Thymus (tissue), 11 donors: Measurements from ENCODE around the gene AMH. TPM values are rescaled to one million over a fixed set of nuclear protein-coding genes. Genes with fewer than 3 reads are reported as not detected.

Source experiments
- DNase-seq, 9 donors: peaks; one replicate each; pipeline ENCODE4 v3.0.0-alpha.2; 2013; ENCODE audit warnings: low spot score in 9 of 9, low read depth in 6 of 9, missing footprints in 1 of 9
- H3K27ac ChIP-seq, 2 donors: one replicate each; pipeline ENCODE4 v1.5.1; 2013; ENCODE audit warnings: control low read depth in 1 of 2, low read depth in 1 of 2, low read length in 1 of 2, mild to moderate bottlenecking in 1 of 2, moderate library complexity in 1 of 2
- H3K27me3 ChIP-seq, 2 donors: one replicate each; pipeline ENCODE4 v1.5.1; 2013; ENCODE audit warnings: low read length in 1 of 2; ENCODE audit not compliant: control insufficient read depth in 2 of 2, insufficient read depth in 1 of 2
- H3K36me3 ChIP-seq, 2 donors: one replicate each; pipeline ENCODE4 v1.5.1; 2013; ENCODE audit warnings: low read length in 1 of 2, mild to moderate bottlenecking in 1 of 2, moderate library complexity in 1 of 2; ENCODE audit not compliant: control insufficient read depth in 2 of 2, insufficient read depth in 2 of 2
- H3K4me1 ChIP-seq, 2 donors: one replicate each; pipeline ENCODE4 v1.5.1; 2013; ENCODE audit warnings: low read length in 2 of 2; ENCODE audit not compliant: control insufficient read depth in 2 of 2, insufficient read depth in 2 of 2
- H3K4me3 ChIP-seq, 2 donors: one replicate each; pipeline ENCODE4 v1.5.1; 2013; ENCODE audit warnings: low read length in 2 of 2, control low read depth in 1 of 2, mild to moderate bottlenecking in 1 of 2
- H3K9me3 ChIP-seq, 2 donors: one replicate each; pipeline ENCODE4 v1.5.1; 2013; ENCODE audit warnings: low read length in 1 of 2, mild to moderate bottlenecking in 1 of 2; ENCODE audit not compliant: control insufficient read depth in 2 of 2, insufficient read depth in 1 of 2
- WGBS: extraction: QIAGEN DNeasy Blood & Tissue Kit; methylation state at CpG from one replicate; pipeline ENCODE4 v1.1.7; 2013; 5-methylcytosine and 5-hydroxymethylcytosine counted together
- polyA plus RNA-seq: library from polyadenylated mRNA; stranded (reverse); fragments of 200-250 nt; gene quantifications from one replicate; pipeline ENCODE4 v1.2.3, GENCODE V29; 2013
- total RNA-seq: library from RNA; stranded (reverse); fragments of 120-200 nt; gene quantifications from one replicate; pipeline ENCODE4 v1.2.4, GENCODE V29; 2013
- donor health status: healthy.

The AMH gene
- total and polyA plus RNA-seq, 2 donors: 0.61 to 2.2 TPM

GRCh38 chr19:2216361-2217225 lies 32.5 kb upstream of the AMH start:
- Histone ChIP-seq H3K9me3 (no peaks in the 10 kb centered on the region), H3K36me3 (peaks cover 89 to 95% of the 10 kb centered on the region in 2 donors), H3K4me1 (peaks cover 0 to 26% of the 10 kb centered on the region in 2 donors), H3K4me3 (no peak overlapping the region), H3K27me3 (no peaks in the 10 kb centered on the region), H3K27ac (no peak overlapping the region)
- 97% methylated on average over 43 of the region's 43 CpGs for WGBS
- DNase-seq: no peak

- H3K27ac ChIP-seq: no peak overlapping the region
- H3K27me3 ChIP-seq: no peaks in the 10 kb centered on the region
- peaks cover 0 to 26% of the 10 kb centered on the region in 2 donors for H3K4me1 ChIP-seq
- H3K9me3 ChIP-seq: no peaks in the 10 kb centered on the region
- peaks cover 90 to 94% of the 10 kb centered on the region in 2 donors for H3K36me3 ChIP-seq
- H3K4me3 ChIP-seq: no peak overlapping the region
- WGBS: 98% methylated on average over 22 of the region's 22 CpGs
- no peak for DNase-seq
Measured at GRCh38 chr19:2217591-2217990, 31.5 kb upstream of the AMH start.

GRCh38 chr19:2219726-2220125 lies 29.4 kb upstream of the AMH start:
- DNase-seq: no peak
- over 99% methylated on average over 21 of the region's 21 CpGs for WGBS
- no peaks in the 10 kb centered on the region for H3K27me3 ChIP-seq
- H3K4me1 ChIP-seq: peaks cover 0 to 12% of the 10 kb centered on the region in 2 donors
- no peak overlapping the region for H3K27ac ChIP-seq
- H3K36me3 ChIP-seq: peaks cover 88 to 94% of the 10 kb centered on the region in 2 donors
- no peak overlapping the region for H3K4me3 ChIP-seq
- H3K9me3 ChIP-seq: no peaks in the 10 kb centered on the region

- peaks cover 89 to 94% of the 10 kb centered on the region in 2 donors for H3K36me3 ChIP-seq
- H3K27me3 ChIP-seq: no peaks in the 10 kb centered on the region
- 98% methylated on average over 20 of the region's 20 CpGs for WGBS
- H3K4me1 ChIP-seq: peaks cover 0 to 2% of the 10 kb centered on the region in 2 donors
- no peak overlapping the region for H3K27ac ChIP-seq
- H3K9me3 ChIP-seq: no peaks in the 10 kb centered on the region
- no peak for DNase-seq
- no peak overlapping the region for H3K4me3 ChIP-seq
Measured at GRCh38 chr19:2221250-2221831, 27.8 kb upstream of the AMH start.

GRCh38 chr19:2221918-2222317 lies 27.2 kb upstream of the AMH start:
- Histone ChIP-seq H3K36me3 (peaks cover 86 to 94% of the 10 kb centered on the region in 2 donors), H3K27ac (no peak overlapping the region), H3K4me3 (no peak overlapping the region), H3K4me1 (no peaks in the 10 kb centered on the region), H3K27me3 (no peaks in the 10 kb centered on the region), H3K9me3 (no peaks in the 10 kb centered on the region)
- WGBS: 97% methylated on average over 20 of the region's 20 CpGs
- DNase-seq: no peak

- DNase-seq: no peak
- no peaks in the 10 kb centered on the region for H3K9me3 ChIP-seq
- H3K4me1 ChIP-seq: no peaks in the 10 kb centered on the region
- peaks cover 78 to 94% of the 10 kb centered on the region in 2 donors for H3K36me3 ChIP-seq
- WGBS: 97% methylated on average over 18 of the region's 18 CpGs
- H3K27ac ChIP-seq: no peak overlapping the region
- H3K4me3 ChIP-seq: no peak overlapping the region
- no peaks in the 10 kb centered on the region for H3K27me3 ChIP-seq
Measured at GRCh38 chr19:2223391-2223790, 25.7 kb upstream of the AMH start.

GRCh38 chr19:2223959-2224358 lies 25.2 kb upstream of the AMH start:
- Histone ChIP-seq H3K36me3 (peaks cover 81 to 95% of the 10 kb centered on the region in 2 donors), H3K4me3 (no peak overlapping the region), H3K27ac (peak overlapping the region in 1 of 2 donors; percentile 40), H3K9me3 (no peaks in the 10 kb centered on the region), H3K27me3 (no peaks in the 10 kb centered on the region), H3K4me1 (no peaks in the 10 kb centered on the region)
- DNase-seq: no peak
- WGBS: 98% methylated on average over 14 of the region's 14 CpGs

GRCh38 chr19:2224754-2225349 lies 24.3 kb upstream of the AMH start:
- Histone ChIP-seq H3K4me3 (no peak overlapping the region), H3K27me3 (no peaks in the 10 kb centered on the region), H3K27ac (no peak overlapping the region), H3K4me1 (no peaks in the 10 kb centered on the region), H3K36me3 (peaks cover 82 to 95% of the 10 kb centered on the region in 2 donors), H3K9me3 (no peaks in the 10 kb centered on the region)
- 95% methylated on average over 13 of the region's 13 CpGs for WGBS
- no peak for DNase-seq
